ENCODE measurements around the gene SLC29A4. TPM values are rescaled to one million over a fixed set of nuclear protein-coding genes. Genes with fewer than 3 reads are reported as not detected.
"Not testable (repeated sequence)": the region's sequence is repeated elsewhere in the genome, so short reads cannot be mapped to it uniquely, and the experiment has no call there.

SLC29A4 gene
- total RNA-seq, 1 donor from 2014 or later = 2.7 TPM

DNA sequence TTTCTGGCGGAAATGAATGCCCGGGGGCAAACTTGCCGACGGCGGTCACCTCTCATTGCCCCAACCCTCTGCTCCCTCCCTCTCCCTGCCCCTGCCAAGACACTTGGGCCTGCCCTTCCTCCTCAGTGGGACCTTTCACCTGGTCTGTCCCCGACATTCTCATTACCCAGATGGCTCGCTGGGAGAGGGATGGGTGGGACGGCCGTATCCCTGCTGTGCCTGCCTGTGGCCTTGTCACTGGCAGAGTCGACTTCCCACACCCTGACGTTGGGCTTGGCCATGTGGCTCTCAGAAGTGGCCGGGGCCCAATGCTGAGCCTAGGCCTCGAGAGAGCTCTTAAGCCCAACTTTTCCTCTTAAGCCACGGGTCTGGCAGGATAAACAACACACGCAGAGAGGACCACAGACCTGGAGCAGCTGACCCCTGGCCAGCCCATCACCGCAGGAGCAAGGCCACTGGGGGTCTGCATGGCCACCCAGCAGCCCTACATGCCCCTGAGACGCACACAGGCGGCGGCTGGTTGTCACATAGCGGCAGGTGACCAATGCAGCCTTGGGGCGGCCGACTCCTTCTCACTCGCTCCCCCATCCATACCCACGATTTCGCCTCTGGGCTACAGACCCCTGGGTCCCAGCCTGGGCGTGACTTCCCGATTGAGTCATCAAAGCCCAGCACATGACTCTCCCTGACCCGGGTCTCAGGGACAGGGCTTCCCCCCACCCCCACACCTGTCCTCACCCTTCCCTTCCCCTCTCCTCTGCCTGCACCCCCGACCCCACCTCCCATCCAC lies 40.1 kb downstream of the SLC29A4 start:
- TF ChIP-seq, protein P1, sequence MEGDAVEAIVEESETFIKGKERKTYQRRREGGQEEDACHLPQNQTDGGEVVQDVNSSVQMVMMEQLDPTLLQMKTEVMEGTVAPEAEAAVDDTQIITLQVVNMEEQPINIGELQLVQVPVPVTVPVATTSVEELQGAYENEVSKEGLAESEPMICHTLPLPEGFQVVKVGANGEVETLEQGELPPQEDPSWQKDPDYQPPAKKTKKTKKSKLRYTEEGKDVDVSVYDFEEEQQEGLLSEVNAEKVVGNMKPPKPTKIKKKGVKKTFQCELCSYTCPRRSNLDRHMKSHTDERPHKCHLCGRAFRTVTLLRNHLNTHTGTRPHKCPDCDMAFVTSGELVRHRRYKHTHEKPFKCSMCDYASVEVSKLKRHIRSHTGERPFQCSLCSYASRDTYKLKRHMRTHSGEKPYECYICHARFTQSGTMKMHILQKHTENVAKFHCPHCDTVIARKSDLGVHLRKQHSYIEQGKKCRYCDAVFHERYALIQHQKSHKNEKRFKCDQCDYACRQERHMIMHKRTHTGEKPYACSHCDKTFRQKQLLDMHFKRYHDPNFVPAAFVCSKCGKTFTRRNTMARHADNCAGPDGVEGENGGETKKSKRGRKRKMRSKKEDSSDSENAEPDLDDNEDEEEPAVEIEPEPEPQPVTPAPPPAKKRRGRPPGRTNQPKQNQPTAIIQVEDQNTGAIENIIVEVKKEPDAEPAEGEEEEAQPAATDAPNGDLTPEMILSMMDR (IDR thresholded peaks at IDR 0.05) = no peak
- no peak for TF ChIP-seq POLR2A (IDR thresholded peaks at IDR 0.05)
- TF ChIP-seq POLR2AphosphoS5 (IDR thresholded peaks at IDR 0.05; ENCODE audit: insufficient read depth in 1 of 2, low read depth in 1 of 2) = no peak
- Histone ChIP-seq H3K36me3 (peaks cover 4 to 91% of the 10 kb centered on the region in 2 donors), H3K4me3 (no peak overlapping the region), H3K27ac (no peak overlapping the region), H3K9me3 (no peaks in the 10 kb centered on the region), H3K4me1 (no peaks in the 10 kb centered on the region), H3K27me3 (no peaks in the 10 kb centered on the region)
- intact Hi-C loops (cut with DNase I) = no loop called here
- DNase-seq (ENCODE audit: extremely low spot score in 2 of 2) = no peak

DNA sequence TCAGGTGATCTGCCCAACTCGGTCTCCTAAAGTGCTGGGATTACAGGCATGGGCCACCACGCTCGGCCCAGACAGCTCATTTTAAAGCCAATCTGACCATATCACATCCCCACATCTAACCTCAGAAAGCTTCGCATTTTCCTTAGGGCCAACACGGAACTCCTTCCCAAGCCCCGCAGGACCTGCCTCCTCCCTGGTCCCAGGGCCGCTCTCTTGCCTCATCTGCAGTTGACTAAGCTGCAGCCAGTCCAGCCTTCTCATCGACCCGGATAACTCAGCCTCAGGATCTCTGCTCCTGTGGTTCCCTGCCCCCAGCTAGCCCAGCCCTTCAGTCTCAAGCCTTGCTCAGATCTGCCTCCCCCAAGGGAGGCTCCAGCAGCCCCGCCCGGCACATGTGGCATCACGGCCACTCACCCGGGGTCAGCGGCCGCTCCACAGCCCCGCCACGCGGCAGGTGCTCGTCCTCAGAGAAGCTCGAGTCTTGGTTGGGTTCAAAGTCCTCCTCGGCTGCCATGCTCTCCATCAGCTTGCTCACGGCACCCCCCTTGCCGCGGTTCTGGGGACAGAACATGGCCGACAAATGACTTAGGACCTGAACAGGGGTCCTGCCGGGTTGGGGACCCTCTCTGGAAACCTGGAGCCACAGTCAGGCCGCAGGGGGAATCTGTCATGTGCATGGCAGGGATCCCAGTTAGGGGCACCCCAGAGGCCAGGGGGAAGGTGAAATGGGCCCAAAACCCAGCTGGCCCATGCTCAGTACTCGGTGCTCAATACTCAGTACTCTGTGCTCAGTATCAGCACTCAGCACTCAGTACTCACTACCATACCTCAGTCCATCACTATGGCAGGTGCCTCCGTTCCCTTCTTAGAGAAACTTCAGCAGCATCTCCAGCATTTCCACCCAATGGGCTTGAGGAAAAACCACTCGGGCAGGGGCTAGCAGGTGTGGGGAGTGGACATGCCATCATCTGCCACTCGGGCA lies 41.3 kb downstream of the SLC29A4 start:
- H3K9me3 ChIP-seq; intact Hi-C loops (cut with DNase I); H3K27ac ChIP-seq: not testable (repeated sequence)

DNA sequence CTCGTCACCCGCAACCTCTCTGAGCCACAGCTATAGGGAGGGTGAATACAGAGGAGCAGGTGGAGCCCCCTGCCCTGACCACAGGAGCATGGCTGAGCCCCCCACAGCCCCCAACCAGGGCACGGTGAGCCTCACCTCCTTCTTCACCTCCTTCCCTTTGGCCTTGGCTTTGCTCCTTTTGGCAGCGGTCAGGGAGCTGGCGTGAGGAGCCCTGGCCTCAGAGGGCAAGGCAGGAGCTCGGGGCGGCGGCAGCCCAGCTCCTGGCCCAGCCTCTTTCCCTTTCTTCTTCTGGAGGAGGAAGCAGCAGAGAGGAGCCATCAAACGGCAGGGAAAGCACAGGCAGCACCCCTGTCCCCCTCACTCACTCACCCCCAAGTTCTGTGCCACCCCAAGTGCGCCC lies 42.2 kb downstream of the SLC29A4 start:
- H3K4me3 ChIP-seq = no peak overlapping the region
- TF ChIP-seq POLR2AphosphoS5 (IDR thresholded peaks at IDR 0.05; ENCODE audit: insufficient read depth in 1 of 2, low read depth in 1 of 2) (no peak), POLR2A (IDR thresholded peaks at IDR 0.05) (no peak)
- TF ChIP-seq, protein P1 (IDR thresholded peaks at IDR 0.05) = no peak
- no peak overlapping the region for H3K27ac ChIP-seq
- no peaks in the 10 kb centered on the region for H3K27me3 ChIP-seq
- DNase-seq (ENCODE audit: extremely low spot score in 2 of 2) = no peak
- H3K36me3 ChIP-seq = peaks cover 0 to 84% of the 10 kb centered on the region in 2 donors
- no peaks in the 10 kb centered on the region for H3K9me3 ChIP-seq
- no peaks in the 10 kb centered on the region for H3K4me1 ChIP-seq
- intact Hi-C loops (cut with DNase I) = no loop called here

More for the DNA sequence above, 41.3 kb downstream of the SLC29A4 start:
- DNase-seq (ENCODE audit: extremely low spot score in 2 of 2); H3K4me1 ChIP-seq; H3K27me3 ChIP-seq; H3K4me3 ChIP-seq: not testable (repeated sequence)
- peaks cover 4 to 89% of the 10 kb centered on the region in 2 donors for H3K36me3 ChIP-seq

DNA sequence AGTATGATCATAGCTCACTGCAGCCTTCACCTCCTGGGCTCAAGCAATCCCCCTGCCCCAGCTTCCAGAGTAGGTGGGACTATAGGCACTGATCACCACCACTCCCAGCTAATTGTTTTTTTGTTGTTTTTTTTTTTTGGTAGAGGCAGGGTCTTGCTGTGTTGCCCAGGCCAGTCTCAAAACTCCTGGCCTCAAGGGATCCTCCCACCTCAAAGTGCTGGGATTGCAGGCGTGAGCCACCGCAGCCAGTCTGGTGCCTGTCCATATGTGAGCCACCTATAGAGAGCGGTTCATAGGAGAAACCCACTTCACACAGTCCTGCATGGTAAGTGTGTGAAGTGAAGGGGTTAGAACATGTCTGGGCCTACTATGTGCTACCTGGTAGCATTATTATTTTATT lies 47.5 kb downstream of the SLC29A4 start:
- Histone ChIP-seq H3K4me3 (no peak overlapping the region), H3K4me1 (no peaks in the 10 kb centered on the region), H3K36me3 (peaks cover 0 to 68% of the 10 kb centered on the region in 2 donors), H3K27ac (no peak overlapping the region), H3K9me3 (no peaks in the 10 kb centered on the region), H3K27me3 (no peaks in the 10 kb centered on the region)
- intact Hi-C loops (cut with DNase I) = no loop called here
- DNase-seq (ENCODE audit: extremely low spot score in 2 of 2) = no peak
- TF ChIP-seq, protein P1 (IDR thresholded peaks at IDR 0.05) = no peak
- TF ChIP-seq POLR2AphosphoS5 (IDR thresholded peaks at IDR 0.05; ENCODE audit: insufficient read depth in 1 of 2, low read depth in 1 of 2) (no peak), POLR2A (IDR thresholded peaks at IDR 0.05) (no peak)

DNA sequence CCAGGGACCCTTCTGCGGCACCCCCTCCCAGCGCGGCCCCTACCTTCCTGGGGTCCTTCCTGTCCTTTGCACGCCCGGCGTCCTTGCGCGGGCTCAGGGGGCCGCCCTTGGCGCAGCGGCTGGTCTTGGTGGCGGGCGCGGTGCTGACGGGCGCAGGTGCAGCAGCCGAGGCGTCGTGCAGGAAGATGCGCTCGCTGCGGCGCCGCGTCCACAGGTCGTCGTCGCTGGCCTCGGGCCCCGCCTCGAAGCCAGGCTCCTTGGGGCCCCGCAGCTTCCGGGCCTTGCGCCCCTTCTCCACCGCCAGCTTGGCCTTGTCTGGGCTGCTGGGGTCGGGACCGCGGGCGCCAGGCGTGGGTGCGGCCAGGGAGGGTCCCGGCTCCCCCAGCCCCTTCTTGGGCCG lies 49.8 kb downstream of the SLC29A4 start:
- no peak for DNase-seq (ENCODE audit: extremely low spot score in 2 of 2)
- Histone ChIP-seq H3K27ac (no peak overlapping the region), H3K9me3 (peaks cover 9% of the 10 kb centered on the region), H3K27me3 (no peaks in the 10 kb centered on the region), H3K36me3 (peaks cover 0 to 65% of the 10 kb centered on the region in 2 donors), H3K4me1 (no peaks in the 10 kb centered on the region), H3K4me3 (no peak overlapping the region)
- TF ChIP-seq, protein P1 (IDR thresholded peaks at IDR 0.05) = no peak
- no peak for TF ChIP-seq POLR2A (IDR thresholded peaks at IDR 0.05)
- no peak for TF ChIP-seq POLR2AphosphoS5 (IDR thresholded peaks at IDR 0.05; ENCODE audit: insufficient read depth in 1 of 2, low read depth in 1 of 2)
- intact Hi-C loops (cut with DNase I) = no loop called here
